ENCODE data around the gene SLC9A6.

- no peak for TF ChIP-seq POLR2A (IDR thresholded peaks at IDR 0.05)
- TF ChIP-seq CTCF (IDR thresholded peaks at IDR 0.05), result no peak
These were observed 33.9 kb upstream of the SLC9A6 start for GRCh38 chrX:135951291-135951690.
